ENCODE measurements around the gene MYO1D. TPM values are rescaled to one million over a fixed set of nuclear protein-coding genes. Genes with fewer than 3 reads are reported as not detected.

MYO1D gene
- total RNA-seq, 1 experiment from 2014 or later, result 41.2 TPM

DNA sequence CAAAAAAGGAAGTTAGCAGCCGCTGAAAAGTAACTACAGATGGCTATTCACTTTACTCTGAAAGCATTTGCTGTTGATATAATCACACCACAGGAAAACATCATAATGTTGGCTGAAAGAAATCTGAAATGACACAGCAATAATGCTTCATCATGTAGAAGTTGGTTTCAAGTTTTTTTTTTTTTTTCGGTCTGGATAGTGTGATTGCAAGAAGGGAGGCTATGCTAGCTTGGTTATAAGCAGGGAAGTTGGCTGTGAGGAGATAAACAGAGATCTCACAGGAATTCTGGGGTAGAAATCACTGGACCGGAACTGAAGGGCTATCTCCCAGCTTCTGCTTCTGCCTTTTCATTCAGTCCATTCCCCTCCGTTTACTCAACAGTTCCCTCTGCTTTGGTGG, 57.9 kb downstream of the MYO1D start:
- no peak for DNase-seq (ENCODE audit: low read depth)

- DNase-seq (ENCODE audit: low read depth), result no peak
Measured at GRCh38 chr17:32815460-32815859, 61.5 kb downstream of the MYO1D start.

GRCh38 chr17:32814836-32815235, 62.1 kb downstream of the MYO1D start:
- DNase-seq (ENCODE audit: low read depth), result peak; percentile 45

GRCh38 chr17:32813021-32813420, 63.9 kb downstream of the MYO1D start:
- DNase-seq (ENCODE audit: low read depth), result no peak

GRCh38 chr17:32810690-32811089, 66.2 kb downstream of the MYO1D start:
- no peak for DNase-seq (ENCODE audit: low read depth)

- DNase-seq (ENCODE audit: low read depth), result no peak
Measured at GRCh38 chr17:32807577-32807976, 69.3 kb downstream of the MYO1D start.

- DNase-seq (ENCODE audit: low read depth), result no peak
Measured at GRCh38 chr17:32806646-32807045, 70.3 kb downstream of the MYO1D start.

- peak; percentile 53 for DNase-seq (ENCODE audit: low read depth)
Measured at GRCh38 chr17:32805029-32805976, 71.6 kb downstream of the MYO1D start.

- DNase-seq (ENCODE audit: low read depth), result no peak
Measured at GRCh38 chr17:32803544-32803943, 73.4 kb downstream of the MYO1D start.

- no peak for DNase-seq (ENCODE audit: low read depth)
Measured at GRCh38 chr17:32802306-32802705, 74.6 kb downstream of the MYO1D start.

GRCh38 chr17:32801641-32802040, 75.3 kb downstream of the MYO1D start:
- no peak for DNase-seq (ENCODE audit: low read depth)

- no peak for DNase-seq (ENCODE audit: low read depth)
Measured at GRCh38 chr17:32801193-32801592, 75.7 kb downstream of the MYO1D start.

DNA sequence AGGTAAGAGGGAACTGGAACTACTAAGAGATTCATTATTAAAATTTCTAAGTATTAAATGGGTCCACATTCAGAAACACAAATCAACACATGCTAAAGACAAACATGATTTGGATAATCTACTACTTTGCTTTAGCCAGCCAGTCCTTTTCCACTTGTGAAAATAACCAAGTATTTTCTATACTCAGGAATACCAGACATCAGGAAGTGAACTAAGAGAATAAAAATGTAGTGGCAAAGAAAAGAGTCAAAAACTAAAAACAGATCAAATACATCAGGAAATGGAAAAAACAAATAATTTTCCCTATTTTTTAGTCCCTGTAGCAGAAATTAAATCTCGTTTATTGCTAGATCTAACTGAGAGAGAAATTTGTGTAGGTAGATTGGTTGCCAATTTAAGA, 78.0 kb downstream of the MYO1D start:
- no peak for DNase-seq (ENCODE audit: low read depth)

DNA sequence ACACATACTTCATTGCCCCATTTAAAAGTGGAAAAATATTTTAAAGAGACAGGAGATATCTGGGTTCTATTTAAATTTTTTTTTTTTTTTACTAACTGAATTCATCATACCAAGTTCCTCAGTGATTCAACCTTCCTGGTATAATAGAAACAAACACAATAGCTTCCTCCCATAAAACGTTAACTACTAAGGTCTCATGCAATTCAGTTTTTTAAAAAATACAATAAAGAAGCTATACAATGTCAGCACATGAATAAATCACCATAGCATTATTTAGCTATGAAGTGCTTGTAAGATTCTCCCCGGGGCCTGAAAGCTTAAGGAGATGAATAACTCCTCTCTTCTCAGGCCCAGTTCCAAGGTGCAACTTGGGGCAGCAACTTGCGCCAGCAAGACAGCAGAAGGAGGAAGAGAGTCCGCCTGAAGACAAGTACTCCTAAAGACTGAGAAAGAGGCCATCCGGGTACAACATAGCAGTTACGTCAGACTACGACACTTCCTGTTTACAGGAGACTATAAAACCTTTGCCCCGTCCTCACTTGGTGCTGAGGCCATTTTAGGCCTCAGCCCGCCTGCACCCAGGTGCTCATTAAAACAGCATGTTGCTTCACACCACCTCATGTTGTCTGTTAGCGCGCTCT, 81.5 kb downstream of the MYO1D start:
- no peak for DNase-seq (ENCODE audit: low read depth)

- DNase-seq (ENCODE audit: low read depth), result peak; percentile 16
Measured at GRCh38 chr17:32794533-32795246, 82.2 kb downstream of the MYO1D start.

- DNase-seq (ENCODE audit: low read depth), result no peak
Measured at GRCh38 chr17:32793841-32794240, 83.1 kb downstream of the MYO1D start.

- DNase-seq (ENCODE audit: low read depth), result no peak
Measured at GRCh38 chr17:32792207-32792606, 84.7 kb downstream of the MYO1D start.

- DNase-seq (ENCODE audit: low read depth), result no peak
Measured at GRCh38 chr17:32786169-32786568, 90.8 kb downstream of the MYO1D start.

DNA sequence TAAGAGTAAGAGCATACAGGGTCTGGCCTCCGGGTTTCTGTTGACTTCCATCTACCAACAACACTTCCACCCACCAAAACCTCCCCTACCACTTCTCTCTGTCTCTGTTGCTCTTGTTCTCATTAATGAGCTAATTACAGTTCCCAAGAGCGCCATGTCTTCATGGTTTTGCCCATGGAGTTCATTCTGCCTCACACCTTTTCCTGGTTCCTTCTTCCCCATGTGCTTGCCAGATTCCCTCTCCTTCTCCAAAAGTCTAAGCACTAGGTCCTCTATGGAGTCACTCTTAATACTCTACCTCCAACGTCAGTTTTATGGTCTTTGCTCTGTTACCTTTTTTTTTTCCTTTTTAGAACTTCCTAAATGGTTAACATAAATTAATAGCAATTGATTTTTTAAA, 92.8 kb downstream of the MYO1D start:
- no peak for DNase-seq (ENCODE audit: low read depth)

DNA sequence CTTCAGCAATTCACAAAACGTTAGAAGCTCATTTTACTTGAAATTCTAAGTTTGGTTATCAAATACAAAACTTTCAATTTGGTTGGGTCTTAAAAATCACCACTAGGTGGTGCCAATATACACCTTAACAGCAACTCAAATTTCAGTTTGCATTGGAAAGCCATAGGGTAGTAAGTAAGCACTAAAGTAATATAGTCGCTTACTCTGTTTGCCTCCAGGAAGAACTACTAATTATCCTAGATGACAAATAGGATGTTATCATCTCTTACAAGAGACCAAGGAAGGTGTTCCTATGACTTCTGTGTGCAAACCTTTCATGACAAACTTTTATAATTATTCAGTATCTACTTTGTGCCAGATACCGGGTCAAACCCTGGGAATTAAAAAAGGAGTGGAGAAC, 93.3 kb downstream of the MYO1D start:
- peak; percentile 55 for DNase-seq (ENCODE audit: low read depth)

DNA sequence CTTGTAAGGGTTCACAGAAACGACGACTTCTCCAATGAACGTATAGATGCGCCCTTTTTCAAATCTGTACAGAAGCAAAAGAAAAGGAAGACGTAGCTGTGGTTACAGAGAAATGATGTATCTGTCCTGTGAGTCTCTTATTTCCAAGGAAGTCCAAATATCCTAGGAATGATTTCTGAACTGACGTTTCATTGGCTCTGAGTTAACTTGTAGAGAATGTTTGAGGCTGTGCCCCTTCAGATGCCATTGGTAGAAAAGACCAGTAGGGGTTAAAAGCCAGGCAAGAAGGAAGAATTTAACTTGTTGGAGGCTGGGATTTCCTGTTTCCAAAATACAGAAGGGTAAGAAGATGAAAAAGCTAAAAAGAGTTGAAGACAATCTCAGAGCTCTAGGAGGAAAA, 96.2 kb downstream of the MYO1D start:
- DNase-seq (ENCODE audit: low read depth), result no peak

DNA sequence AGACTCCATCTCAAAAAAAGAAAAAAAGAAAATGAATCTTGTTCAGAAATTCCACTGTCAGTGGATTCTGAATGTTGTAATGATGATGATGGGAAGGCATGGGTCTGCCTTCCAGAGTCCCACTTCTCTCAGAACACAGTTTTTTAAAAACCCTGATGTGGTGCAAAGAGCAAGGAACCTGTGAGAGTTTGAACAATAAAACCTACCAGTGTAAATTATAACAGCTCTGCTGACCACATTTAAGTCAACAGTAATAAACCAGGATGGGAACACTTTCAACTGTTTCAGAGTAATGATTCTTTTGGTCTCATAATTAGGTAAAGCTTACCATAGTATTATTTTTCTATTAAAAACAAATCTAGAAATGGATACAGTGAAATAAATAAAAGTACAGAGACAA, 99.0 kb downstream of the MYO1D start:
- no peak for DNase-seq (ENCODE audit: low read depth)

DNA sequence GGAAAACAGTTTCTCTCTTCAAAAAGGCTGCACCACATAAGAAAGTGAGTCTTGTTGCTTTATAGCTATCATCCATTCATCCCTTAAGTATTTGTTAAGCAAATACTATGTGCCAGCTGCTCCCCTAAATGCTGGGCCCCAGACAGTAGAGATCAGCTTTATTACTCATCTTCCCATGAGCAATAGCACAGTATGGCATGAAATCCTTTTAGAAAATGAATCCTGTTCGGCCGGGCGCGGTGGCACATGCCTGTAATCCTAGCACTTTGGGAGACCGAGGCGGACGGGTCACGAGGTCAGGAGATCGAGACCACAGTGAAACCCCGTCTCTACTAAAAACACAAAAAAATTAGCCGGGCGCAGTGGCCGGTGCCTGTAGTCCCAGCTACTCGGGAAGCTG, 99.5 kb downstream of the MYO1D start:
- no peak for DNase-seq (ENCODE audit: low read depth)

Data from RPMI7951 (cell line).